Gastrocnemius medialis (tissue), 4 donors: Measurements from ENCODE around the gene MAN1A2.

Experiments used
- POLR2A ChIP-seq, 2 donors: fragments of 450-650 bp; IDR thresholded peaks; one replicate each; pipeline ENCODE4 v1.6.1; 2017; ENCODE audit warnings: antibody characterized with exemption in 2 of 2, mild to moderate bottlenecking in 2 of 2, moderate library complexity in 2 of 2
- TF ChIP-seq, protein P1 (sequence below), 5 experiments: fragments of 450-650 bp in 3 of 5; fragments of 200-600 bp in 2 of 5; sonication (generic) in 2 of 5; IDR thresholded peaks in 4 of 5; conservative IDR thresholded peaks in 1 of 5; 1 replicate in 4 of 5; 2 replicates in 1 of 5; pipeline ENCODE4 v1.5.1; 2016 to 2019; ENCODE audit warnings: antibody characterized with exemption in 5 of 5, mild to moderate bottlenecking in 3 of 5, moderate library complexity in 3 of 5

- TF ChIP-seq, protein P1, sequence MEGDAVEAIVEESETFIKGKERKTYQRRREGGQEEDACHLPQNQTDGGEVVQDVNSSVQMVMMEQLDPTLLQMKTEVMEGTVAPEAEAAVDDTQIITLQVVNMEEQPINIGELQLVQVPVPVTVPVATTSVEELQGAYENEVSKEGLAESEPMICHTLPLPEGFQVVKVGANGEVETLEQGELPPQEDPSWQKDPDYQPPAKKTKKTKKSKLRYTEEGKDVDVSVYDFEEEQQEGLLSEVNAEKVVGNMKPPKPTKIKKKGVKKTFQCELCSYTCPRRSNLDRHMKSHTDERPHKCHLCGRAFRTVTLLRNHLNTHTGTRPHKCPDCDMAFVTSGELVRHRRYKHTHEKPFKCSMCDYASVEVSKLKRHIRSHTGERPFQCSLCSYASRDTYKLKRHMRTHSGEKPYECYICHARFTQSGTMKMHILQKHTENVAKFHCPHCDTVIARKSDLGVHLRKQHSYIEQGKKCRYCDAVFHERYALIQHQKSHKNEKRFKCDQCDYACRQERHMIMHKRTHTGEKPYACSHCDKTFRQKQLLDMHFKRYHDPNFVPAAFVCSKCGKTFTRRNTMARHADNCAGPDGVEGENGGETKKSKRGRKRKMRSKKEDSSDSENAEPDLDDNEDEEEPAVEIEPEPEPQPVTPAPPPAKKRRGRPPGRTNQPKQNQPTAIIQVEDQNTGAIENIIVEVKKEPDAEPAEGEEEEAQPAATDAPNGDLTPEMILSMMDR (IDR thresholded peaks at IDR 0.05 in 4 of 5, conservative IDR thresholded peaks at IDR 0.05 in 1 of 5), result no peak
- TF ChIP-seq POLR2A (IDR thresholded peaks at IDR 0.05), result no peak
Observed at GRCh38 chr1:117562581-117563491, 195.6 kb downstream of the MAN1A2 start.
